Stimulated activated CD8-positive, alpha-beta memory T cell treated with anti-CD3 and anti-CD28 coated beads, Interleukin-7, amount 100 ng/mL, for 4 hours (primary cell): ENCODE data around the gene MAN1B1.

Source experiments
- DNase-seq, 2 donors: peaks; one replicate each; pipeline ENCODE4 v3.0.0-alpha.2; 2020; ENCODE audit warnings: low read depth in 2 of 2

MAN1B1 gene

DNA sequence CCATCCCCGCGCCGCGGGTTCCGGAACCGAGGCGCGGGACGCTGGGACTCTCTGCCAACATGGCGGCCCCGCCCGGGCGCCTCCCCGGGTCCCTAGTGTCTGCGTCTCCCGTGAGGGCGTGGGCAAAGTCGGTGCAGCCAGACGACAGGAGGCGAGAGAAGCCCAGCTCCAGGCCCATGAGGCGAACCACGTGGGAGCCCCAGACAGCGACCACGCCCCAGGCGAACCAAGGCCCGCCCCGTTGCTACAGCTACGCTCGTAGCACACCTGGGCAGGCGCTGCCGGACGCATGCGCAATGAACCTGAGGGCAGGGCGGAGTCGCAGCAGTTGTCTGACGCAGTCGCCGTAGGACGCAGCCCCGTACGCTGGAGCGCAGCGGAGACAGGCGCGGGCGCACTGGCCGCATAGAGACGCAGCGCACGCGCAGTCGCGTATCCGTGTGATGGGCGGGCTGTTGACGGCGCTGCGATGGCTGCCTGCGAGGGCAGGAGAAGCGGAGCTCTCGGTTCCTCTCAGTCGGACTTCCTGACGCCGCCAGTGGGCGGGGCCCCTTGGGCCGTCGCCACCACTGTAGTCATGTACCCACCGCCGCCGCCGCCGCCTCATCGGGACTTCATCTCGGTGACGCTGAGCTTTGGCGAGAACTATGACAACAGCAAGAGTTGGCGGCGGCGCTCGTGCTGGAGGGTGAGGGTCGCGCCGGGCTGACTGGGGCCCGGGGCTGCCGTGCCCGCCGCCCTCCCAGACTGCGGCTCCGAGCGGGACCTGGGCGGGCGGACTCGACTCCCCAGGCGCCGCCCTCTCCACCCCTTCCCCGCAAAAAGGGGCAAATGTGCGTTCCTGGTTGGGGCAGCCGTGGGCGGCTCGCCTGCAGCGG is at the start of gene MAN1B1:
Gene MAN1B1, plus strand, starts transcription at position 455 of the 878 bp plus-strand sequence. Its CDS starts 15 bp downstream, at position 470.
- DNase-seq: peak; percentile 98 to 100

DNA sequence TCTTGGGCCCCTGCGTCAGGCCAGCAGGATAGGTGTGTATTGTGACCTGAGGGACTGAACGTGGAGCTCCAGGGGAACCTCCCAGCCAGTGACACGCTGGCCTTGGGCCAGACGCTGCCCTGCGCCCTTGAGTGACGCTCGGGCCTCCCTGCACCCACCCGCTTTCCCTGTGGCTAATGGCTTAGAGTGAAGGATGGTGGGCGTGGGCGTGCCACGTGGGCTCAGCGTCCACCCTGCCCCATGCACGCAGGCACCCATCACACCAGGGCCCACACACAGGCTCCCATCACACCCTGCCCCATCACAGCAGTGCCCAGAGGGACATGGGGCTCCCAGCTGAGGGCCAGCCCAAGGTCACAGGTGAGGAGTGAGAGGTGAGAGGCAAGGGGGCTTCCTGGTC is 49.8 kb upstream of the MAN1B1 start:
- no peak for DNase-seq

- no peak for DNase-seq
These were observed 49.3 kb upstream of the MAN1B1 start for GRCh38 chr9:137037483-137037882.

- no peak for DNase-seq
These were observed 47.9 kb upstream of the MAN1B1 start for GRCh38 chr9:137038916-137039315.

DNA sequence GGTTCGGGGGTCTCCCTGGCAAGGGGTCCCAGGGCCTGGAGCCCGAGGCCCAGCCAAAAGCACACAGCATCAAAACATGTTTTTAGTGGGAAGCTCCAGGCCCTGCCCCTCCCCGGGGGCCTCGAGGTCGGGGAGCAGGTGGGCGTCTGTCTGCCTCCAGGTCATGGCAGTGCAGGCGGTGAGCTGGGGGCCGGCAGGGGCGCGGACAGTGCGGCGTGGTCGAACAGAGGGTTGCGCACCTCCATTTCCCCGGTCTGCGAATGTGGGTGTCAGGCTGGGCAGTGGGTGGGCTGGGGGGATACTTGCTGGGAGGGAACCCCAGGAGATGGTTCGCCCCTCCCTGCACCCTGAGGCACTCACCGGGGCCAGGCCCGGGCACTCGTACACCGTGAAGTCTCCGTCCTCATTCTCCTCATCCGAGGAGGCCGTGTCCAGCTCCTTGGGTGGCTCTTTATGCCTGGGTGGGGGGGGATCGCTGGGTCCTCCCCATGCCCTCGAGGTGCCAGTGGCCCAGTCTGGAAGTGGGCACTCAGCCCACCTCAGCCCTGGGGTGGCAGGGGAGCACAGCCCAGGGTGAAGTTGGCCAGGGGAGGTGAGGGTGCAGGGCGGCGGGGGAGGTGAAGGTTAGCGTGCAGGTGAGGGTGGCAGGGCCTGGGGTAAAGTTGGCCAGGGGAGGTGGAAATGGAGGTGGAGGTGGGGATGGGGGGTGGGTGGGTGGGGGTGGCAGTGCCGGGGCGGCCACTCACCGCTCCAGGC is 47.0 kb upstream of the MAN1B1 start:
- DNase-seq: no peak

GRCh38 chr9:137040568-137040967 is 46.2 kb upstream of the MAN1B1 start:
- no peak for DNase-seq

DNA sequence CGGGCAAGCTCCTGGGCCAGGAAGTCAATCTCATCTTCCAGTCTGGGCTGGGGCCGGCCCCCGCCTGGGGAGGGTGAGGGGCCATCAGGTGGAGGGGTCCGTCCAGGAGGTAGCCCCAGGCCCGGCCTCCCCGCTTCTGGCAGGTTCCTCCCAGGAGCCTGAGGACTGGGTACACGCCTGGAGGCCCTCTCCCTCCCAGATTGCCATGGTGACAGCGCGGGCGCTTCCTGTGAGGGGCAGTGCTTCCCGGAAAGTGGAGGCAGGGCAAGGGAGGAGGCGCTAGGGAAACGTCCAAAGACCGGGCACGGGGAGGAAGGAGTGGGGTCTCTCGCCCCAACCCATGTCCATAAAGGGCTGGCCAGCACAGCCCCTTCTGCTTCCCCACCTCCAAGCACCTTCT is 45.7 kb upstream of the MAN1B1 start:
- DNase-seq: no peak

DNA sequence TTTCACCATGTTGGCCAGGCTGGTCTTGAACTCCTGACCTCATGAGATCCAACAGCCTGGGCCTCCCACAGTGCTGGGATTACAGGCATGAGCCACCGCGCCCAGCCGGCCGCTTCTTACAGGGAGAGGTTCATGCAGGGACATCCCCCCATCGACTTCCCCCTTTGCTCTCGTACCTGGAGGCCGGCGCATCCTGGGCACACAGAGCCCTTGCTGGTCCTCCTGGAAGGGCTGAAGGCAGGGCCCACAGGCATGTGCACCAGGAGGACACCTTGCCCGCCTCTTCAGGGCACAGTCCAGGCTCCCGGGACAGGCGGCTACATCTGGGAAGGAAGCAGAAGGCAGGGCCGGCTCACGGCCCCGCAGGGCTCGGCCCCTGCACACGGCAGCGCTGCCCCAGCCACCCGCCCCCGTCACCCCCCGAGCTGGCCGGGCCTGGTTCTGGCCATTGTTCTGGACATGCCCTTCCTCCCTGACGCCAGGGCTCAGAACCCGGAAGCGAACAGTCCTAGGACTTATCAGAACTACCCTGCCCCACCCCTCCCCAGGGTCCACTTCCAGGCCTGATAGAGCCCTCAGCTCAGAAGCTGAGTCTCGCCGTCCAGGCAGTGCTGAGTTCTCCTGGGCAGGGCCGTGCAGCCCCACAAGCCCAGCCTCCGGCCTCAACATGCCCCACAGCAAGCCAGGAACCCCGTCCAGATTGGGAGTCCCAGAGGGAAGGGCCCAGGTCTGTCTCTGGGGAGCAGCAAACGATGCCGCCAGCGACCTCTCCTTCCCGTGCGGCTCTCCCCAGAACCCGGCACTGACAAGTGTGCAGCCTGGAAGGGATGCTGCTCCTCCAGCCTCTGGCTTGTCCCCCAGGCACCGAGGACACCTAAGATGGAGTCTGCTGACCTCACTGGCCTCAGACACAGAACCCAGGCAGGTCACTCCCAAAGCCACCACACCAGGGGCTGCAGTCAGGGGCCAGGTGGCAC is 43.7 kb upstream of the MAN1B1 start:
- DNase-seq: no peak

DNA sequence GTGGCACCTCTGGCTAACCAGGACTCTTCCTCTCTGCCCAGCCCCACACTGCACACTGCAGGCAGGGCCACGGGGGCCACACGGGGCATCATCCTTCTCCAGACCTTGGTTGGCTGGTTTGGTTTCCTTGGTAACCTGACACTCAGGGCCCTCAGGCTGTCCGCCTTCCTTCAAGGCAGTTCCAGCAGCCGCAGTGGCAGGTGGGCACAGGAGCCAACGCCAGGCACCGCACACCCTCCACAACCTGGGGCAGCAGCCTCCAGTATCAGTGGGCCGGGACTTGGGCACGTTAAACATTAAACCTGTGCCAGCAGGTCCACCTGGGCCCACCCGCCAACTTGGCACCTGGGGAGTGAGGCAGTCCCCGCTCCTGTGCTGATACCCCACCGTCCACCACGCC is 42.7 kb upstream of the MAN1B1 start:
- no peak for DNase-seq

GRCh38 chr9:137044502-137045177 is 42.1 kb upstream of the MAN1B1 start:
- no peak for DNase-seq

DNA sequence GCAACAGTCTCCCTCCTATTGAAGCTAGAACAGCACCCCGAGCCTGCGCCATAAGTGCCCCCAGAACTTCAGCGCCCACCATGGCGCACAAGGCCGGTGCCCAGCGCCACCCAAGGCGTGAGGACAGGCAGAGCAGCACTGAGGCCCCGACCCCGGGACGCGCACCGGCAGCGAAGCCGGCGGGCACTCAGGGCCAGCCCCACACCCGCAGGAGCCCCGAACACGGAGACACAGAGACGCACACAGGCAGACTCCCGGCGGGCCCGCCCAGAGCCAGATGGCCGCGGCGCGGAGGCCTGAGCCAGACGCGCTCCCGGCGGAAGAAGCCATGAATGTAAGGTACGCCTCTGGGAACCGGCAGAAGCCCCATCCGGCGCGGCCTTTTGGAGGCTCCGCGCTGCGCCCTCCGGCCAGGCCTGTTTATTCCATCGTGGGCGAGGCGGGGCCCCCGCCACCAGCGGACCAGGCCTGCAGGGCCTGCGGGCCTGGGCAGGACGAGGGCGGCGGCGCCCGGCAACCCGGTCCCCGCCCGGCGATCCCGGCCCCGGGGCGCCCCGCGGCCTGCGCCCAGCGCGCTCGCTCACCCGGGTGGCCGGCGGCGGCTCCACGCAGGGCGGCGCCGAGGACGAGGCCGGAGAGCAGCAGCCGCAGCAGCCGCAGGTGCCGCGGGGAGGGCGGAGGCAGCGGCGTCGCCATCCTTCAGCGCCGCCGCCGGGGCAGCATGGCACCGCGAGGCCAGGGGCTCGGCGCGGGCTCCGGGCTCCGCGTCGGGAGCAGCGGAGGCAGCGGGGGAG is 41.3 kb upstream of the MAN1B1 start:
- no peak for DNase-seq

DNA sequence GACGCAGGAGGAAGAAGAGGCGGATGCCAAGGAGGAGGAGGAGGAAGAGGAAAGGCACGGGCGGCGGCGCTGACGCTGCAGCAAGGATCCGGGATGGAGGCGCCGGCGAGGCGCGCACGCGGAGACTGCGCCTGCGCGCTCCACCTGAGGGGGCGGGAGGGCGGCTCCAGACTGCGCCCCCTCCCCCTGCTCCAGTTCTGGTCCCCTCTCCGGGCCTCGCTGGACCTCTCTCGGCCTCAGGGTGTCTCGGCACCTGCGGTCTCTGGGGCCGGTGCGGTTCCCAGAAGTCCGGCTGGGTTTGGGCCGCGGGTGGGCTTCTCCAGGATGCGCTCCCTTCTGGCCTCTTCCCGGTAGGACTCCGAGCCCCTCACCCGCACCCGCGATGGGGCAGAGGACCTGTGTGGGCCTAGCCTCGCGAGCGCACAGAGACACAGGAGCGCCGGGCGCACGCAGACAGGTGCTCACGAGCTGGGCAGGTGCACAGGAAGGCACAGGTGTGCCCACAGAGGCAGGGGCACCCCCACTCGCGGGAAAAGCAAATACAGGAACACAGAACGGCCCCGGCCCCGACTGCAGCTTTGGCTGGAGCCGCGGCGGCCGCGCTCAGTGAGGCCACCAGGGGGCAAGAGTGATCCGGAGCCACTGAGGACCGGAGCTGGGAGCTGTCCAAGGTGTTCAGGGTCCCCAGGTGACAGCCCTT is 40.5 kb upstream of the MAN1B1 start, which contains the start of gene NPDC1:
Gene NPDC1, minus strand, starts transcription at position 90 of the 700 bp plus-strand sequence. CDS start 188 bp downstream, outside the sequence.
- DNase-seq: peak; percentile 55 to 66

DNA sequence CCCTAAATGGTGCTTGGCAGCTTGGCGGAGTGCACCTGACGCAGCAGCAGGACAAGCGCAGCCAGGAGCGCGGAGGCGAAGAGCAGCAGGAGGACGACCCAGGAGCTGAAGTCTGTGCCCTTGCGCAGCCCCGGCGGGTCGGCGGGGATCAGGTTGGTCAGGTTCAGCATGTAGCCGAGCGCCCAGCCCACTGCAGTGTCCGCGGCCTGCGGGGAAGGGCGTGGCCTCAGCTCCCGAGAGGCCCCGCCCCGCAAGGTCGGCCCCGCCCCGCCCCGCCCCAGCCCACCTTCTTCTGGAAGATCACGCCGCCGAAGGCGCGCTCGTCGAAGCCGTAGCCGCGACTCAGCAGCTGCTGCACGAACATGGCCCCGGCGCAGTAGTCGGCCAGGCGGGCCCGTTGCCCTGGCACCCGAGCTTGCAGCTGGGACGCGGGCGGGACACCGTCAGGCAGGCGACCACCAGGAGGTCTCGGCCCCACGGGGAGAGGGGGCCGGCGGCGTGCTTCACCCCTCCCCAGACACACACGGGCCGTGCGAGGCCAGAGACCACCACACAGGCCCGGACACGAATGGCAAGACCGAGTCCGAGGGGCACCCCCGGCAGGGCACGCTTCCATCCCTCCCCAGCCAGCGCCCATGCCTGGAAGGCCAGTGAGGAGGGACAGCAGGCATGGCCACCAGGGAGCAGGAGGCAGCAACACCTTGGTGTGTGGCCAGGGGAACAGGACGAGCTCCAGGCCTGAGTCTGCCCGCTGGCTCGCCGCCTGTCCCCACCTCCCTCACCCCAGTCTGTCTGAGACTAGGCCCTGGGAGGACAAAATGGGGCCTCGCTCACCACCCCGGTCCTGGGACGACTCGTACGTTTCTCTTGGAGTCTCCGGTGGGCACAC is 37.9 kb upstream of the MAN1B1 start:
- no peak for DNase-seq

DNA sequence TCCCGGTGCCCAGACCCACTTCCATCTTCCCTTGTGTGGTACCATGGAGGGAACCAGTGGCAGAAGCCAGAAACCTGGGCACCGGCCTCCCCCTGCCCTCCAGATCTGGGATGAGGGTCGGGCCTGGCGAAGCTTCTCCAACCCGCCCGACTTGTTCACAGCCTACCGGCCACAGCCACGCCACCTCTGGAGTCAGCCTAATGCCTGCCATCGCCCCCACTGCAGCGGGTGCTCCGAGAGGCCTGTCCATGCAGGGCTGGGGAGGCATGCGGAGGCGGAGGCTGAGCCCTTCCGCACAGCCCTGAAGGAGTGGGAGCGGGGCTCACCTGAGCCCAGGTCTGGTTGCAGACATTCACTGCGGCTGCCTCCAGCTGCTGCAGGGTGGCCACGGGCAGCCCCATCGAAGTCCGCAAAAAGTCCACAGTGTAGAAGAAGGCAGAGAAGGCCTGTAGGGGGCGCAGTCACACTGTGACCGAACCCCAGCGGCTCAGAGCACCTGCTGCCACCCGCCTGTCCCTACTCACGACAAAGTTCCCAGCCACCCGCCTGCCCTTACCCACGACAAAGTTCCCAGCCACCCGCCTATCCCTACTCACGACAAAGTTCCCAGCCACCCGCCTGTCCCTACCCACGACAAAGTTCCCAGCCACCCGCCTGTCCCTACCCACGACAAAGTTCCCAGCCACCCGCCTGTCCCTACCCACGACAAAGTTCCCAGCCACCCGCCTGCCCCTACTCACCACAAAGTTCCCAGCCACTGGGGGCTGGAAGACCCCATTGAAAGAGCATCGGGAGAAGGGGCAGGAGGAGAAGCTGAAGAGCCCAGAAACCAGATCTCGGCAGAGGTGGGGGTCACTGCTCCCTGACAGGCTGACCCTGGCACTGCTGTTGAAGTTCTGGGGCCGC is 37.0 kb upstream of the MAN1B1 start:
- no peak for DNase-seq

DNA sequence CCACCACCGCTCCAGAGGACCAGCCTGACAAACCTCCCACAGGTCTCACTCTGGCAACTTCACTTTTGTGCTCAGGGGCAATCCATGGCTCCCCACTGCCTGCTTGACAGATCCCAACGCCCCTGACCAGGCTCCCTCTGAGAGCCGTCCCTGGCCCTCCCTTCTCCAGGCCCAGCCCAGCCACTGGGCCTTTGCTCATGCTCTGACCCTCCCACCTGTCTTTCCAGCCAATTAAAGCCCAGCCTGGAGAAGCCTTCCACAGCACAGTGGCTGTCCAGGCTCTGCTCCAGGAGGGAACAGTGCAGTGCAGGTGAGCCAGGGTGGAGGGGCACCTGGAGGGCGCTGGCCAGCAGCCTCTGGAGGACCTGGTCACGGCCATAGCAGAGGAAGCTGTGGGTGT is 36.2 kb upstream of the MAN1B1 start:
- no peak for DNase-seq

DNA sequence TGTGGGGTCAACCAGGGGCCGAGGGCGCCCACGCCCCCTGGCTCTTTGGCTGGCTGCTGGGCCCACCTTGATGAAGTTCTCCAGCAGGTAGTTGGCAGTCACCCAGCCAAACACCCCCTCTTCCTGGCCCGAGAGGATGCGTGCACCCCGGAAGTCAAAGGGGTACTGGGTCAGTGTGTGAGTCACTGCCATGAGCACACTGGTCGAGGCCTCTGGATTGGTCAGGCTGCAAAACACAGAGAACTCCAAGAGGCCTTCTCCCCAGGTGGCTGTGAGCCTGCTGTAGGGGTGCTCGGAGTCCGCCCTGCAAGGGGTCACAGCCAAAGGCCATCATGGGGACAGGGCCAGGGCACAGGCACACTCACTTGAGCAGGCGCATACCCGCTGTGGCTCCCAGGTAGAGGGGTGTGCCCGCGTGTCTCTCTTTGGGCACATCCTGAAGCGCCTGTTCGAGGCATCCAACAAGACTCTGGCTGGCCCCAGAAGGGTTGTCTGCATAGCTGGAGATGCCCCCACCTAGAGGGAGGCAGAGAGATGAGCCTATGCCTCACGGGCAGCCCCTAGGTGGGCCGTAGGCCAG is 35.5 kb upstream of the MAN1B1 start:
- DNase-seq: no peak

DNA sequence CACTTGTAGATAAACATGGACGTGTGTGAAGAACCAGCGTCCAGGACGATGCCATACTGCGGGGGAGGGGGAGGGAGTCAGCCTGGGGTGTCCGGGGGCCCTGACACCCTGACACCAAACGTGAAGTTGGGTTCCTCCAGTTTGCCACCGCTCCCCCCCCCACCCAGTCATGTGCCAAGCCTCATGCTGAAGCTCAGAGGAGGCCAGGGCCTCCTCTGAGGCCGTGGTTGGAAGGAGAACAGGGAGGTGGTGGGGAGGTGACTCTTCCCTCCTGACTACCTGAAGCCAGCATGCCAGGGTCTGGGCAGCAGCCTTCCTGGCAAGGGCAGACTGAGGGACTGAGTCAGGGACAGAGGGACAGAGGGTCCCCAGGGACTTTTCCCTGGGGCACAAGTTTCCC is 34.5 kb upstream of the MAN1B1 start:
- no peak for DNase-seq
